SK-N-DZ (cell line): ENCODE data around the gene JAGN1.
"Not testable (repeated sequence)": the region's sequence is repeated elsewhere in the genome, so short reads cannot be mapped to it uniquely, and the experiment has no call there.

Source experiments
- DNase-seq: peaks from one replicate; pipeline ENCODE4 v3.0.0-alpha.2; 2015; ENCODE audit warnings: low spot score

Gene JAGN1

DNA sequence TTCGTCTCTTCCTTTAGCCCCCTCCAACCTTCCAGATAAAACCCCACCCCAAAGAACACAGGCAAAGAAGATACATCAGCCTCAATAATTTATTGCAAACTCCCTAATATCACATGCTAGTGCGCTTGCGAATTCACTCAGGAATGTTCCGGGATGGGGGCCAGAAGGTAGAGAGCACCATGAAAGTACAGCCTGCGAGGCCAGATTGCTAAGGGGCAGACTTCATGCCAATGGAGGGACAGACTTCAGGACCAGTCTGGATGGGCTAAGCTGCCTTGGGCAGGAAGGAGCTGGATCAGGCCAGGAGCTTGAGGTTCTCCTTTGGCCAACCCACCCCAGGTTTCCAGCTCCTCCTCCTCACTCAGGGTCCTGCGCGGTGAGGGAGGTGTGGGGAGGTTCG is 23.8 kb upstream of the JAGN1 start:
- DNase-seq = no peak

DNA sequence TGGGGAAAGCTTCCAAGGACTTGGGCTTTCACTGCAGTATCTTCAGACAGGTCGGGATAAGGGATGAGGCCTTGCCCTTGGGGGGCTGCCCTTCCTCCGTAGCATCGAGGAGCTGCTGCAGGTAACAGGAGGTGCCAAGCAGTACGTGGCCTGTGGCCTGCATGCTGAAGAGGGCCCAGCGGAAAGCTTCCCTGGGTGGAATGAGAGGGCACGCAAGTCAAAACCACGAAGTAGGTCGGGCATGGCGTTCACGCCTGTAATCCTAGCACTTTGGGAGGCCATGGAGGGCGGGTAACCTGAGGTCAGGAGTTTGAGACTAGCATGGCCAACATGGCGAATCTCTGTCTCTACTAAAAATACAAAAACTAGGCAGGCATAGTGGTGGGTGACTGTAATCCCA is 23.3 kb upstream of the JAGN1 start:
- DNase-seq = no peak

DNA sequence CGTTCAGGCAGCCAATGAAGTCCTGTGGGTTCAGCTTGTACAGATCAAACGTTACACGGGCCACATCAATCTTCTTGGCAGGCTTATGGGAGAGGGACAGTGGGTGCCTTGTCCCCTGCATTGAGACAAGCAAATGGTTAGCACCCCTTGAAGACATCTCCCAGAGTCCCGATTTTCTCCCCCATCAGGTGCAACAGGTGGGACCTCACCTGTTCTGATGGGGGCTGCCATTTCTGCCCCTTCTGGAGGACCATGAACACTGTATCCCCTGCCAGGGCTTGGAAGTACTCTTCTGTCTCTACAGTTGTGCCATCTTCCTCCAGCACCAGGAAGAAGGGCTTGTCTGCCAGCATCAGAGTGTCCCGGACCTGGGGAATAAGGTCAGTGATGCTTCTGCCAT is 20.5 kb upstream of the JAGN1 start:
- DNase-seq = no peak

DNA sequence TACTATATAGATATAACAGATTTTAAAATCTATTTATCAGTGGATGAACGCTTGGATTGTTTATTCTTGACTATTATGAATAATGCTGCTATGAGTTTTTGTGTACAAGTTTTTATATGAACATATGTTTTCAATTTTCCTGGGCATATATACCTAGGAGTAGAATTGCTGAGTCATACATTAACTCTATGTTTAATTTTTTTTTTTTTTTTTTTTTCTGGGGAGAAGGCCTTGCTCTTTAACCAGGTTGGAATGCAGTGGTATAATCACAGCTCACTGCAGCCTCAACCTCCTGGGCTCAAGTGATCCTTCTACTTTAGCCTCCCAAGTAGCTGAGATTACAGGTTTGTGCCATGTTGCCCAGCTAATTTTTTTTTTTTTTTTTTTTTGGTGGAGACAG is 19.4 kb upstream of the JAGN1 start:
- no peak for DNase-seq

DNA sequence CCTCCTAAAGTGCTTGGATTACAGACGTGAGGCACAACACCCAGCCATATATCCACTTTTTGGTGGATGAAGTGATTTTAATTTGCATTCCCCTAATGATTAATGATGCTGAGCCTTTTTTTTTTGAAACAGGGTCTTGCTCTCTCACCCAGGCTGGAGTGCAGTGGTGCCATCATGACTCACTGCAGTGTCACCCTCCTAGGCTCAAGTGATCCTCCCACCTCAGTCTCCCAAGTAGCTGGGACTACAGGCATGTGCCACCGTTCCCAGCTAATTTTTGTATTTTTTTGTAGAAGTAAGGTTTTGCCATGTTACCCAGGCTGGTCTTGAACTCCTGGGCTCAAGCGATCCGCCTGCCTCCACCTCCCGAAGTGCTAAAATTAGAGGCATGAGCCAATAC is 18.3 kb upstream of the JAGN1 start:
- DNase-seq = not testable (repeated sequence)

DNA sequence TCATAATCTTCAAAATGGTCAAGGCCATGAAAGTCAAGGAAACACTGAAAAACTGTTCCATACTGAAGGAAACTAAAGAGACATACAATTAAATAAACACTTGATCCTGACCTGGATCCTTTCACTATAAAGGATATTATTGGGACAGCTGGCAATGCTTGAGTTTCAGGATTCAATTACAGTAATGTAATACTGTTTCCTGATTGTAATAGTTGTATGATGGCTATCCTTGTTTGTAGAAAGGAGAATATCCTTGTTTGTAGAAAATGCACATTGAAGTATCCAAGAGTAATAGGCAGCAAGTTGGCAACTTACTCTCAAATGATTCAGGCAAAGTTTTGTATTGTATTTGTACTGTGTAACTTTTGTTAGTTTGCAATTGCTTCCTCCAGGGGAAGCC is 15.0 kb upstream of the JAGN1 start:
- DNase-seq = no peak

DNA sequence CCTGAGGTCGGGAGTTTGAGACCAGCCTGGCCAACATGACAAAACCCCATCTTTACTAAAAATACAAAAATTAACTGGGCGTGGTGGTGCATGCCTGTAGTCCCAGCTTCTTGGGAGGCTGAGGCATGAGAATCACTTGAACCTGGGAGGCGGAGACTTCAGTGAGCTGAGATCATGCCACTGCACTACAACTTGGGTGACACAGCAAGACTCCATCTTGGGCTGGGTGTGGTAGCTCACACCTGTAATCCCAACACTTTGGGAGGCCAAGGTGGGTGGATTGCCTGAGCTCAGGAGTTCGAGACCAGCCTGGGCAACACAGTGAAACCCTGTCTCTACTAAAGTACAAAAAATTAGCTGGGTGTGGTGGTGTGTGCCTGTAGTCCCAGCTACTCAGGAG is 14.2 kb upstream of the JAGN1 start:
- DNase-seq = not testable (repeated sequence)

DNA sequence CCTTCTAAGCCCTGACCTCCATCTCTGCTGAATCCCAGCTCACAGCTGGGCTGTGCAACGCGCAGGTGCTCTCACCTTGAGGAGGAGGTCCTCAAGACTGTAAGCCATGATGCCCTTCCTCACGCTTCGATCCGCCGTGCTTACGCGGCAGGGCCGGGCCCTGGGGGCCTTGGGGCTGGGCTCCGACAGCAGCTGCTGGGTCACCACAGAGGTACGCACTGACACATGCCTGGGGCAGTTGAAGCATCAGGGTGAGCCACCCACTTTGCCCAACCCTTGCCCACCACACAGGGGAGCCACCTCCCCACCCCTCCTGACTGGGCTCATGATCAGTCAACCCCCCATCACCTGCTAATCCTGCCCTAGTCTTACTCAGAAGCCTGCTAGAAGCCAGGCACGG is 13.4 kb upstream of the JAGN1 start:
- no peak for DNase-seq

DNA sequence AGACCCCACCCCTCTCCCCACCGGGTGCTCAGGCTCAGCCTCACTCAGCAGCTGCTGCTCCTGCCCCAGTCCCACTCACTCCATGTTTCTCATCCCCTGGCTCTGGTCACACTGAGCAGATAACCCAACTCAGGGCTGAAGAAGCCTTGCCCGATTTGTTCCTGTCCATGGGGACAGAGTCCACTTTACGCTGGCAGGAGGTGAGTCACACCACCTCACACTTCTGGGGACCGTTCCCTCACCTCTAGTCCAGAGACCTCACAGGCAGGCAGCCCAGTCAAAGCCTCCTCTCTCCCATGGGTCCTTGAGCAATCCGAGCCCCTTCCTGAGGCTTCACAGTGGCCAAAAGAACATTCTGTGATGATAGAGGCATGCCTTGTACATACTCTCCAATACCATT is 11.7 kb upstream of the JAGN1 start:
- DNase-seq = no peak

DNA sequence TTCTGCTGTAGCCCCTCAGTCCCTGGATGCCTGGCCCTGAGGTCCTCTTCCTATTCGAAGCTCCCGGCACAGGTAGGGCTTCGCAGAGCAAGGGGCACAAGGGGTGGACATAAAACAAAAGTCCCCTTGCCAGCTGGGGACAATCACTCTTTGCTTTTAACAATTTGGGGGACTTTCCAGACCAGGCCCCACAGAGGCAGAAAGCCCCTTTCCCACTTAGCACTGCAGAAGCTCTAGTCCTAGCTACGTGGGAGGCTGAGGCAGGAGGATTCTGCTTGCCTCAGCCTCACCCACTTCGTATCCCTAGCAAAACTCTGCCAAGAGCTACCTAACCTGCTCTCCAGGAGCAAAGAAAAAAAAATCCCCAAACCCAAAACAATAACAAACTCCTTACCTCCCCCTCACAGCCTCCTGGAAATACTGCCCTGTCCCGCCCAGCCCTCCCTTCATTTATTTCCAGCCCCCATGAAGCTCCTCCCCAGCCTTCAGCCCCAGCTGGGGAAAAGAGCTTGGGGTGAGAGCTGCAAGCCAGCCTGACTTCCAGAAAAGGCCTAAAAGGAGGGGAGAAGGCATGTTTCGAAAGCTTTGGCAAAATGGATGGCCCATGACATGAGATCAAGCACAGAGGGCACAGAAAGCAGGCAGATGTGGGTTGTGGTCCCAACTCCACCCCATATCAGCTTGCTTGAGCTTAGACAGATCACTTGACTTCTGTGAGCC is 10.4 kb upstream of the JAGN1 start, which contains the start of gene CIDEC:
CIDEC (minus strand) TSS at position 424 of the 720 bp plus-strand sequence. CDS start 1,767 bp downstream, outside the sequence.
- DNase-seq = no peak

DNA sequence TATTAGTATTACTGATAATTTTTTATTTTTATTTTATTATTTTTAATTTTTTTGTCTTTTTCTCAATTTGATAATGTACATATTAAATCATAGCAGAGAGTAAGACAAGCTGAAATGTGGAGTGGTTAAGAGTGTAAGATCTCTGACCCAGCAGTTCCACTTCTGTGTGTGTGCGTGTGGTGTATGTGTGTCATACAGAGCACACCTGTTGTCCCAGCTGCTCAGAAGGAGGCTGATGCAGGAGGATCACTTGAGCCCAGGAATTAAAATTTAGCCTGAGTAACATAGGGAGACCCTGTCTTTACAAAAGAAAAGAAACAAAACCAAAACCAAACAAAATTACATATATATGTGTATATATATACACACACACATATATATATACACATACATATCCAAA is 9.0 kb upstream of the JAGN1 start:
- DNase-seq = no peak

DNA sequence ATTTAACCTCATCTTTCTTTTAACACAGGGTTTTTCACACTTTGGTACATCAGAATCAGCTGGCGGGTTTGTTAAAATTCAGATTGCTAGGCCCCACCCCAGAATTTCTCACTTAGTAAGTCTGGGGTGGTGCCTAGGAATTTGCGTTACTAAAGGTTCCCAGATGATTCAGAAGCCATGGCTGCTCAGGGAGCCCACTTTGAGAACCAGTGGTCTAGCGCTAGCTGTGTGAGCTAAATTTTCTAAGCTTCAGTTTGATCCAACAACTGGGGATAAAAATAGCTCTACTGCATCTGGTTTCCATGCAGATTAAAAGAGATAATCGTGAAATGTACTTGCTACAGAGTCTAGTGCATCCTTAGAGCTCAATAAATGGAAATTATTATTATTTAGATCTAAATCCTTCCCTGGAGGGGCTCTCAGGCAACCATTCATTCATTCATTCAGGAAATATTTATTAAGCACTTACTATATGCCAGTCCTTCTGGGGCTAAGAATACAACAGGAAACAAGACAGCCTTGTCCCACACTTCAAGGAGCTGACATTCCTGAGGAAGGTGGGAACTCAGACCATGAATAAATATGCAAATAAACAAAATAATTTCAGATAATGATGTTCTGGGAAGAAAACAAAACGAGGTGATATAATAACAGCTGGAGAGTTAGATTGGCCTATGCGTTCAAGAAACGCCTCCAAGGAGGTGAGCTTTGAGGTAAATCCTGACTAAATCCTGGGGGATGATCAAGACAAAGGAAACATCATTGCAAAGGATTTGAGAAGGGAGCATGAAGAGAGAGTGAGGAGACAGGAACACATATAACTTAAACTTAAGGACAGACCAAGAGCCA is 6.5 kb upstream of the JAGN1 start:
- DNase-seq = no peak

DNA sequence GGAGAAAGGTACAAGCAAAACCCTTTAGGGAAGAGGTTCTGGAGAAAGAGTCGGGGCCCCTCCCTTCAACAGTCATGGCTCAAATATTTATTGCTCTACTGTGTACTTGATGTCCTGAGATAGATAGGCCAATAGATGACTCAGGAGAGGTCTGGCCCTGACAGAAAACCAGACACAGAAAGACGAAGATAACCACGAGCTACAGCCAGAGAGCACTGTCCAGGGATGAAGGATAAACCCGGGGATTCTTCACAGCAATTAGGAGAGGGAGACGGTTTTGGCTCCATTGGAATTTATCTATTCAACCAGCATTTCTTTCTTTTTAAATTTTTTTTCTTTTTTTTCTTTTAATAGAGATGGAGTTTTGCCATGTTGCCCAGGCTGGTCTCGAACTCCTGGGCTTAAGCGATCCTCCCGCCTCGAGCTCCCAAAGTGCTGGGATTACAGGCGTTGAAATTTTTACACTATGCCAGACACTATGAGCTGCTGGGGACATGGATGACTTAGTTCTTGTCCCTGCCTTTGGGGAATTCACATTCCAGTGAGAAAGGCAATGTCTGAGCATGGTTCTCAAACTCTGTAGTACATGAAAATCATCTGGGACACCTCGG is 5.8 kb upstream of the JAGN1 start:
- DNase-seq = no peak

DNA sequence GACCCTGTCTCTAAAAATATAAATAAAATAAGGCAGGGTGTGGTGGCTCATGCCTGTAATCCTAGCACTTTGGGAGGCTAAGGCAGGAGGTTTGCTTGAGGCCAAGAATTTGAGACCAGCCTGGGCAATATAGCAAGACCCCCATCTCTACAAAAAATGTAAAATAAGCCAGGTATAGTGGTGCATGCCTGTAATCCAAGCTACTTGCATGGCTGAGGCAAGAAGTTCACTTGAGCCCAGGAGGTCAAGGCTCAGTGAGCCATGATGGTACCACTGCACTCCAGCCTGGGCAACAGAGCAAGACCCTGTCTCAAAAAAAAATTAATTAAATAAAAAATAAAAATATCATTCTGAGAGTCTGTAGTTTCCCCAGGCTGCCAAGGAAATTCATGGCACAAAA is 4.1 kb upstream of the JAGN1 start:
- no peak for DNase-seq

DNA sequence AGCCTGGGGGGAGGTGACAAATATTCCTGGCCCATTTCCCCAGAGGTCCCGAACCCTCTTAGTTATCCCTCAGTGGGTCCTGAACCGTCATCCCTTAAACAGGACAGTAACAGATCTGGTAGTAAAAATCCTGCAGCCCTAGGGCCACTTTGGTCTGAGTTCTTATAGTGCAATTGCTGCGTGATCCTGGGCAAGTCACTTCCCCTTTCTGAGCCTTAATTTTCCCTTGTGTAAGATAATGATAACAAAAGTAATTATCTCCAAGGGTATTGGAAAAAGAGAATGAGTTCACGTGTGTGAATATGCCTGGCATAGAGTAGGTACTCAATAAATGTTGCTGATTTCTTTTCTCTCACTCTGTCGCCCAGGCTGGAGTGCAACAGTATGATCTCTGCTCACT is 2.9 kb upstream of the JAGN1 start:
- no peak for DNase-seq

DNA sequence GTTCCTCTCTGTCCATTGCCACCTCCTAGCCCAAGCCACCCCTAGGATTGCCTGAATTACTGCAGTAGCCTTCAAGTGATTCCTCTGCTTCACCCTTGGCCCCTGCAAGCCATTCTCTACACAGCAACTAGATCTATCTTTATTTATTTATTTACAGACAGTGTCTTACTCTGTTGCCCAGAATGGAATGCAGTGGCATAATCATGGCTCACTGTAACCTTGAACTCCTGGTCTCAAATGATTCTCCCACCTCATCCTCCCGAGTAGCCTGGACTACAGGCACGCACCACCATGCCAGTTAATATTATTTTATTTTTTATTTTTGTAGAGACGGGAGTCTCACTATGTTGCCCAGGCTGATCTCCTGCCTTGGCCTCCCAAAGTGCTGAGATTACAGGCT is 1.9 kb upstream of the JAGN1 start:
- DNase-seq = no peak

DNA sequence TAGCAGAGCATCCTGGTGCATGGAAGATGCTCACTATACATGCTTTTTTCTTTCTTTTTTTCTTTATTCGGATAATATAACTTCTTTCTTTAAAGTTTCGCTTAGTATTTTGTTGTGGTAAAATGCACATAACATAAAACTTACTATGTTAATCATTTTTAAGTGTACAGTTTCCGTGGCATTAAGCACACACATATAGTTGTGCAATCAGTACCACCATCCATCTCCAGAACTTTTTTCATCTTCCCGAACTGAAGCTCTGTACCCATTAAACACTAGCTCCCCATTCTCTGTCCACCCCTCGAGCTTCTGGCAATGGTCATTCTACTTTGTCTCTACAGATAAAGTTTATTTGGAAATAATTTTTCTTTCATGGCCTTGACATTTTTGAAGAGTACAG is 1.0 kb upstream of the JAGN1 start:
- DNase-seq = no peak

DNA sequence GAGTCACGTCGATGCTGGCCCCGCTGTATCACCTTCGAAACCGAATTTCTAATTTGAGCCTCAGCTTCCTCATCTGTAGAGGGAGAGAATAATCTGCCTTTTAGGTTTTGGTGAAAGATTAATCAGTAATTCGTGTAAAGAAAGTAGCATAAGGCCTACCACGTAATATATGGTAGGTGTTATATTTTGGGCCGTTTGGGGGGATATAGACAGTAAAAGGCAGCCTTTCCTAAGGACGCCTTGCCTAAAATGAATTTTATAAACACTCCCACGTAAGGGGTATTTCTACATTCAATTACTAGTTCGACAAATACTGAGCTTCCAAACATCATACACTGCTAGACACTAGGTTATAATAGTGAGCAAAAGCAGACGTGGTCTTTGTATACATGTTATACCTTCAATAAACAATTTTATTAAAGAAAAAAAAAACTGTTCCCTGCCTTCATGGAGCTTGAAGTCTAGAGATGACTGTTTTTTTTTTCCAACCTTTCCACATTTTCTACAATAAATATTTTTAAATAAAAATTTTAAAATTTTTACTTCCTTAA is 737 bp downstream of the JAGN1 start:
- DNase-seq = no peak

DNA sequence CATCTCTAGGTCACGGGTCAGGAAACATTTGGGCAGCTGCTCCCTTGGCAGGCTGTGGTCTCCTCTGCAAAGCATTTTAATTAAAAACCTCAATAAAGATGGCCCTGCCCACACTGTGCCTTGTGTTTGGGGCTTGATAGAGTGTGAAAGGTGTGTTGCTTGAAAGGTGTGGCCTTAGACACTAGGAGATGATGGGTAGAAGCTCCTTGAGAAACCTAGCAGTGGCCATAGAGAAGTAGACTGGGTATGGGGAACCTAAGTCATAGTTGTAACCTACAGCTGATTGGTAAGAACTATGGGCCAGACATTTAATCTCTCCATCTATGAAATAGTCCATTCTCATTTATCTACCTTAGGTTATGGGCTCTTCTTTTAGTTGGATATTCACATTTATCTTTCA is 3.3 kb downstream of the JAGN1 start:
- no peak for DNase-seq

DNA sequence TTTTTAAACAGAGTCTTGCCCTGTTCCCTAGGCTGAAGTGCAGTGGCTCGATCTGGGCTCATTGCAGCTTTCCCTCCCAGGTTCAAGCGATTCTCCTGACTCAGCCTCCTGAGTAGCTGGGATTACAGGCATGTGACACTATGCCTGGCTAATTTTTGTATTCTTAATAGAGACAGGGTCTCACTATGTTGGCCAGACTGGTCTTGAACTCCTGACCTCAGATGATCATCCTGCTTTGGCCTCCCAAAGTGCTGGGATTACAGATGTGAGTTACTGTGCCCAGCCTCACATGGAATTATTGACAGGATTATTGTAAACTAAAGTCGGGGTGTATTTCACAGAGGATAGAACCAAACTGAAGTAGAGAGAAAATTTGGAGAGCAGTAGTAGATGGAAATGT is 5.3 kb downstream of the JAGN1 start:
- not testable (repeated sequence) for DNase-seq

DNA sequence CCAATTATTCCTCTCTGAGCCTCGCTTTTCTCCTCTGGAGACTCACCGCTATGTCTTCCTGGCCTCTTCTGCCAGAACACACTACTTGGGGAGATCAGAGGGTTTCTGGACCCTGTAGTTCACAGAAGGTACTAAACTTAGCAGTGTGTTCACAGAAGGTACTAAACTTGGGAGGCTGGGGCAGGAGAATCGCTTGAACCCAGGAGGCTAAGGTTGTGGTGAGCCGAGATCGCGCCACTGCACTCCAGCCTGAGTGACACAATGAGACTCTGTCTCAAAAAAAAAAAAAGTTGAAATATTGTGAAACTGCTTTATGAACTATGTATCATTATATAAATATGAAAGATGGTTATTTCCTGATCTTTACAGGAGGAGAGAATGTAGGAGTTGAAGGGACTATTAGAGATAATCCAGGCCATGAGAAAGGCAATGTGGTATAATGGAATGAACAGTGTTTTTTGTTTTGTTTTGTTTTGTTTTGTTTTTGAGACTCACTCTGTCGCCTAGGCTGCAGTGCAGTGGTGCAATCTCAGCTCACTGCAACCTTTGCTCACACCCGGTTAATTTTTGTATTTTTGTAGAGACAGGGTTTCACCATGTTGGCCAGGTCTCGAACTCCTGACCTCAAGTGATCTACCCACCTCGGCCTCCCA is 6.5 kb downstream of the JAGN1 start:
- DNase-seq = not testable (repeated sequence)
